Measurements from ENCODE around the gene USP10. TPM values are rescaled to one million over a fixed set of nuclear protein-coding genes. Genes with fewer than 3 reads are reported as not detected.
A peak's percentile ranks its signal among the peaks of the same experiment; 100 is the strongest.

Gene USP10
- total RNA-seq, 1 experiment from 2014 or later, result 203 TPM

- Histone ChIP-seq H3K4me1 (ENCODE audit: insufficient read depth, low read length) (no peaks in the 10 kb centered on the region; the same call in 1 of the 2 replicates), H4K20me1 (ENCODE audit: control insufficient read depth, insufficient read depth, insufficient read length) (peaks cover under 1% of the 10 kb centered on the region), H3K23me2 (ENCODE audit: insufficient read length, low read depth, low read length, poor library complexity, severe bottlenecking) (no peaks in the 10 kb centered on the region), H3K18ac (ENCODE audit: insufficient read length, low read depth, low read length) (no peak overlapping the region), H3K14ac (ENCODE audit: insufficient read depth, low read length) (no peak overlapping the region), H3K23ac (ENCODE audit: insufficient read length, low read depth, low read length) (no peak overlapping the region), H2BK120ac (ENCODE audit: low read depth, low read length, poor library complexity, severe bottlenecking) (no peak overlapping the region), H3K79me2 (ENCODE audit: insufficient read depth, low read length) (no peaks in the 10 kb centered on the region), H3K9me3 (ENCODE audit: control insufficient read depth, low read depth, low read length) (no peaks in the 10 kb centered on the region), H4K8ac (replicated peaks; ENCODE audit: insufficient read length, low read depth, low read length) (no peak overlapping the region), H3K79me1 (ENCODE audit: insufficient read depth, low read depth, low read length, poor library complexity, severe bottlenecking) (no peaks in the 10 kb centered on the region), H2AFZ (ENCODE audit: low read length) (no peak overlapping the region), H3K9ac (ENCODE audit: extremely low read depth, insufficient read length, low read length) (no peak overlapping the region), H3K27ac (ENCODE audit: insufficient read length, low read depth, low read length) (no peak overlapping the region), H4K91ac (ENCODE audit: insufficient read length, low read depth, low read length) (no peak overlapping the region), H3K56ac (ENCODE audit: insufficient read length, low read depth, low read length) (no peak overlapping the region), H3T11ph (ENCODE audit: low read length) (no peak overlapping the region), H2BK12ac (ENCODE audit: insufficient read length, low read depth, low read length) (no peak overlapping the region), H3K4me2 (ENCODE audit: insufficient read depth, insufficient read length, low read length) (peak overlapping the region; percentile 23), H2BK15ac (ENCODE audit: low read depth, low read length) (no peak overlapping the region), H3K4ac (ENCODE audit: low read depth, low read length) (no peak overlapping the region), H3K27me3 (ENCODE audit: insufficient read depth, low read length) (no peaks in the 10 kb centered on the region), H2BK5ac (ENCODE audit: insufficient read length, low read length) (no peak overlapping the region), H2AK5ac (ENCODE audit: insufficient read length, low read length) (no peak overlapping the region), H2BK20ac (ENCODE audit: low read depth, low read length, poor library complexity, severe bottlenecking) (no peak overlapping the region), H4K5ac (ENCODE audit: insufficient read length, low read depth, low read length) (no peak overlapping the region)
- peaks cover 0 to 5% (median 0%) of the 10 kb centered on the region in 3 experiments; a peak in 2 of 7 replicates for H3K36me3 Mint-ChIP-seq (ENCODE audit: insufficient read depth in 1 of 3, low read depth in 3 of 3)
- peak overlapping the region in 1 of 2 experiments; percentile 3; a peak in 2 of 5 replicates for H3K4me3 Mint-ChIP-seq
- peak overlapping the region in 1 of 3 experiments; percentile 72; a peak in 3 of 7 replicates for H3K27ac Mint-ChIP-seq
- DNase-seq, result peak; percentile 75
- WGBS (ENCODE audit: extremely low coverage, insufficient read length, low lambda C conversion rate), result no CpG with 5 or more reads among the region's 15 CpGs
- H3K9me3 Mint-ChIP-seq, result peaks cover 8 to 9% of the 10 kb centered on the region in 2 experiments; a peak in 3 of 5 replicates
- H3K4me1 Mint-ChIP-seq, result peaks cover 20 to 28% of the 10 kb centered on the region in 2 experiments
- H3K27me3 Mint-ChIP-seq (ENCODE audit: low read depth), result peaks cover 28% of the 10 kb centered on the region
- TF ChIP-seq CTCF (conservative IDR thresholded peaks at IDR 0.05), result no peak
Observed at GRCh38 chr16:84683691-84684591, 15.9 kb upstream of the USP10 start.

Data from H9 (cell line).